ENCODE results near the gene RBBP6. TPM values are rescaled to one million over a fixed set of nuclear protein-coding genes. Genes with fewer than 3 reads are reported as not detected.

Gene RBBP6
- total RNA-seq, 1 donor, result 31.5 TPM

GRCh38 chr16:24511792-24512191 is 27.6 kb upstream of the RBBP6 start:
- H3K36me3 ChIP-seq (ENCODE audit: insufficient read depth, low read length), result no peaks in the 10 kb centered on the region
- no peak for DNase-seq (ENCODE audit: insufficient read length, low spot score, missing footprints)

GRCh38 chr16:24514096-24514495 is 25.3 kb upstream of the RBBP6 start:
- Histone ChIP-seq H4K20me1 (ENCODE audit: insufficient read depth, low read length) (no peaks in the 10 kb centered on the region), H3K9me3 (ENCODE audit: low read depth, low read length) (no peaks in the 10 kb centered on the region), H3K4me3 (ENCODE audit: insufficient read depth, low read length) (no peak overlapping the region), H3K4me1 (ENCODE audit: insufficient read depth, low read length) (no peaks in the 10 kb centered on the region), H3K36me3 (ENCODE audit: insufficient read depth, low read length) (no peaks in the 10 kb centered on the region), H3K79me2 (ENCODE audit: insufficient read depth, low read length) (no peaks in the 10 kb centered on the region), H3K27me3 (ENCODE audit: insufficient read depth, low read length) (peaks cover 3% of the 10 kb centered on the region), H3K4me2 (ENCODE audit: insufficient read depth, low read length) (no peak overlapping the region), H3K27ac (ENCODE audit: low read depth, low read length) (no peak overlapping the region), H2AFZ (ENCODE audit: low read length) (no peak overlapping the region)
- no peak for DNase-seq (ENCODE audit: insufficient read length, low spot score, missing footprints)
- TF ChIP-seq CTCF (IDR thresholded peaks at IDR 0.05; ENCODE audit: extremely low read depth, low read depth, low read length), result no peak

More at GRCh38 chr16:24511792-24512191, 27.6 kb upstream of the RBBP6 start:
- TF ChIP-seq CTCF (IDR thresholded peaks at IDR 0.05; ENCODE audit: extremely low read depth, low read depth, low read length), result no peak
- Histone ChIP-seq H3K4me1 (ENCODE audit: insufficient read depth, low read length) (peaks cover 3% of the 10 kb centered on the region), H3K4me2 (ENCODE audit: insufficient read depth, low read length) (no peak overlapping the region), H3K9me3 (ENCODE audit: low read depth, low read length) (no peaks in the 10 kb centered on the region), H4K20me1 (ENCODE audit: insufficient read depth, low read length) (no peaks in the 10 kb centered on the region), H2AFZ (ENCODE audit: low read length) (no peak overlapping the region), H3K4me3 (ENCODE audit: insufficient read depth, low read length) (no peak overlapping the region), H3K27me3 (ENCODE audit: insufficient read depth, low read length) (peaks cover 3% of the 10 kb centered on the region), H3K27ac (ENCODE audit: low read depth, low read length) (no peak overlapping the region), H3K79me2 (ENCODE audit: insufficient read depth, low read length) (no peaks in the 10 kb centered on the region)

- Histone ChIP-seq H3K4me3 (ENCODE audit: insufficient read depth, low read length) (no peak overlapping the region), H2AFZ (ENCODE audit: low read length) (no peak overlapping the region), H3K9me3 (ENCODE audit: low read depth, low read length) (no peaks in the 10 kb centered on the region), H3K4me2 (ENCODE audit: insufficient read depth, low read length) (no peak overlapping the region), H3K79me2 (ENCODE audit: insufficient read depth, low read length) (no peaks in the 10 kb centered on the region), H3K36me3 (ENCODE audit: insufficient read depth, low read length) (no peaks in the 10 kb centered on the region), H3K4me1 (ENCODE audit: insufficient read depth, low read length) (no peaks in the 10 kb centered on the region), H3K27ac (ENCODE audit: low read depth, low read length) (no peak overlapping the region), H3K27me3 (ENCODE audit: insufficient read depth, low read length) (peaks cover 3% of the 10 kb centered on the region), H4K20me1 (ENCODE audit: insufficient read depth, low read length) (no peaks in the 10 kb centered on the region)
- DNase-seq (ENCODE audit: insufficient read length, low spot score, missing footprints), result no peak
- no peak for TF ChIP-seq CTCF (IDR thresholded peaks at IDR 0.05; ENCODE audit: extremely low read depth, low read depth, low read length)
These were observed 24.2 kb upstream of the RBBP6 start for GRCh38 chr16:24515186-24515585.

GRCh38 chr16:24516900-24517669 is 22.3 kb upstream of the RBBP6 start:
- TF ChIP-seq CTCF (IDR thresholded peaks at IDR 0.05; ENCODE audit: extremely low read depth, low read depth, low read length), result peak; percentile 97
- no peaks in the 10 kb centered on the region for H3K4me1 ChIP-seq (ENCODE audit: insufficient read depth, low read length)
- DNase-seq (ENCODE audit: insufficient read length, low spot score, missing footprints), result peak; percentile 86
- peaks cover 3% of the 10 kb centered on the region for H3K27me3 ChIP-seq (ENCODE audit: insufficient read depth, low read length)
- H3K4me3 ChIP-seq (ENCODE audit: insufficient read depth, low read length), result peak overlapping the region; percentile 65
- H3K4me2 ChIP-seq (ENCODE audit: insufficient read depth, low read length), result peak overlapping the region; percentile 81
- H3K9me3 ChIP-seq (ENCODE audit: low read depth, low read length), result no peaks in the 10 kb centered on the region
- no peaks in the 10 kb centered on the region for H4K20me1 ChIP-seq (ENCODE audit: insufficient read depth, low read length)
- no peaks in the 10 kb centered on the region for H3K36me3 ChIP-seq (ENCODE audit: insufficient read depth, low read length)
- peak overlapping the region; percentile 84 for H2AFZ ChIP-seq (ENCODE audit: low read length)
- no peaks in the 10 kb centered on the region for H3K79me2 ChIP-seq (ENCODE audit: insufficient read depth, low read length)
- H3K27ac ChIP-seq (ENCODE audit: low read depth, low read length), result peak overlapping the region; percentile 48

Data from osteoblast (primary cell).